Measurements from ENCODE around the gene MARCKSL1.
"Not testable (repeated sequence)": the region's sequence is repeated elsewhere in the genome, so short reads cannot be mapped to it uniquely, and the experiment has no call there.

The MARCKSL1 gene, protein sequence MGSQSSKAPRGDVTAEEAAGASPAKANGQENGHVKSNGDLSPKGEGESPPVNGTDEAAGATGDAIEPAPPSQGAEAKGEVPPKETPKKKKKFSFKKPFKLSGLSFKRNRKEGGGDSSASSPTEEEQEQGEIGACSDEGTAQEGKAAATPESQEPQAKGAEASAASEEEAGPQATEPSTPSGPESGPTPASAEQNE

DNA sequence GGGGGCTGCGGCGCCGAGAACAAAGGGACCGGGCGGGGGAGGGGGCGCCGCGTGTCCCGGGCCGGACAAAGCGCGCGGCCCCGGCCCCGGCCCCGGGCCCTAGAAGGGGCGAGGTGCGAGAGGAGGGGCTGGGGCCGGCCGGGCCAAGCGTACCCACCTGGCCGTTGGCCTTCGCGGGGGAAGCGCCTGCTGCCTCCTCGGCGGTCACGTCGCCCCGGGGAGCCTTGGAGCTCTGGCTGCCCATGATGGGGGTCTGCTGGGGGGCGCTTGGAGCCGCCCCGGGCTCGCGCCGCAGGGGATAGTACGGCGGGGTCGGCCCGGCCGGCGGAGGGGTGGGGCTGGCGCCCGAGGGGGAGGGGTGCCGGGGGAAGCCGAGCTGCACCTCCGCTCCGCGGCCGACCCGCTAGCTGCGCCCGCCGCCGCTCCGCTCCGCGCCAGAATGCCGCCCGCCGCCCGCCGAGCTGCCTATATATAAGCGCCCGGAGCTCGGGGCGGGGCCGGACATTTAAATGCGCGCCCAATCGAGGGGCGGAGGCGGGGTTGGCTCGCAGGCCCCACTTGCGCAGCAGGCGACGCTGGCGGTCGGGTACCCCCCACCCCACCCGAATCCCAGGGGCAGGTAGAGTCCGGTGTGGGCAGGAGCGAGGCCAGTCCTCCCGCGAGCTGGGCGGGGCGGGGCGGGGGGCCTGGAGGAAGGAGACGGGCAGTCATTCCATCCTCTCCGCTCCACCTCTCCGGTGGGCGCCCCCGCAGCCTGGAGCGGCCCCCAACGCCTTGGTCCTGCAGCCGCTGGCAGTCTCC is at the start of gene MARCKSL1:
Gene MARCKSL1 (minus strand): TSS at position 444 of the 801 bp plus-strand sequence. CDS start 200 bp downstream, at position 244.
- DNase-seq = peak; percentile 94

DNA sequence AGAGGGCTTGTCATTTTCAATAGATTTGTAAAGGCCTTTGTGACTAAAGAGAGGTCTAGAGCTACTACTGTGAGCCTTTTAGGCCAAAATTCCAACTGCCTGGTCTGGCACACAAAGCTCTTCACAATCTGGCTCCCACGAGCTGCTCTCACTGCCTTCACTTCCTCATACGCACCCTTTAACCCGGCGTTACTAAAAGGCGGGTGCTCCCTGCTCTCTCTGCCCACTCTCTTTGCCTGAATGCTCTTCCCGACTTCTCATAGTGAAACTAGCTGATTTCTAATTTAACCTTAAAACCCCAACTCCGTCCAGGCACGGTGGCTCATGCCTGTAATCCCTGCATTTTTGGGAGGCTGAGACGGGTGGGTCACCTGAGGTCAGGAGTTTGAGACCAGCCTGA is 44.0 kb upstream of the MARCKSL1 start:
- DNase-seq = no peak

DNA sequence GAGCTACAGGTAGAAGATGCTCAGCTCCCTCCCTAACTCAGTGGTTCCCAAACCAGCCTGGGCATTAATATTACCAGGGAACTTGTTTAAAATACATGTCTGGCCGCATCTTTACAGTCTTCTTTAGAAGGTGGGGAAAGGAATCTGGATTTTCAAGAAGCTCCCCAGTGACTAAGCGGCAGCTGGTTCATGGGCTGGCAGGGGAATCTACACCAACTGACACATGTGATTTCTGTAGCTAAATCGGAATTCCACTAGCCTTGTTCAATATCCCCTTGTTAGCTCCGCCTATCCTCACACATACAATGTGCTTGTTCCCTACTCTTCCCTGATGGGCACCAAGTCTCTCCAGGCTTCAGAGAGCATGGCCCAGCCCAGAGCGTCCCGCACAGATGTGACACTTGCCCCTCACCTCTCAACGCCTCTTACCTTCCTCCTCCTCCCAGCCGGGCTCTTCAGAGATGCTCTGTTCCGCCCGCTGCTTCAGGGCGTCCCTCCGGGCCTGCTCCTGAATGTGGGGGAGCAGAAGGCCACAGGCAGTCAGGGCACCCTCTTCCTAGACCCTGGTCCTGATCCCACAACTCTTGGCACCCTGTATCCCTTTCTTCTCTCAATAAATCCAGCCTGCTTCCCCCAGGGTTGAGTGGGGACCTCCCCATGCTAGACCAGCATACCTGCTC is 41.6 kb upstream of the MARCKSL1 start:
- no peak for DNase-seq

DNA sequence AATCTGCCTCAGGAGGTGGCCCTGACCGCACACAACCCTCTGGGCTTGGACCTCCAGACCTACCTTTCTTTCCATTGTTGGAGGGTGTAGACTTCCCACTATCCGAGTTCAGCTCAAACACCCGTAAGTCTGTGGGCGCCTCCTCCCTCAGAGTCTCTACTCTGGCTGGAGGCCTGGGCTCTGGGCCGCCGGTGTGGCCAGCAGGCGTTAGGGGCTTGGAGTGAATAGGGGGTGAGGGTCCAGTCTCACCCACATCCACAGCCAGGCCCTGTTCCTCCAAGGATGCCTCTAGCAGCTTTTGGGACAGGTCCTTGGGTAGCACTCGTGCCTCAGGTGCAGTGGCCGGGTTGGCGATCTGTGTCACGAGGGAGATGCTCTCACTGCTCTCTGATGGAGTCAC is 40.2 kb upstream of the MARCKSL1 start:
- no peak for DNase-seq

DNA sequence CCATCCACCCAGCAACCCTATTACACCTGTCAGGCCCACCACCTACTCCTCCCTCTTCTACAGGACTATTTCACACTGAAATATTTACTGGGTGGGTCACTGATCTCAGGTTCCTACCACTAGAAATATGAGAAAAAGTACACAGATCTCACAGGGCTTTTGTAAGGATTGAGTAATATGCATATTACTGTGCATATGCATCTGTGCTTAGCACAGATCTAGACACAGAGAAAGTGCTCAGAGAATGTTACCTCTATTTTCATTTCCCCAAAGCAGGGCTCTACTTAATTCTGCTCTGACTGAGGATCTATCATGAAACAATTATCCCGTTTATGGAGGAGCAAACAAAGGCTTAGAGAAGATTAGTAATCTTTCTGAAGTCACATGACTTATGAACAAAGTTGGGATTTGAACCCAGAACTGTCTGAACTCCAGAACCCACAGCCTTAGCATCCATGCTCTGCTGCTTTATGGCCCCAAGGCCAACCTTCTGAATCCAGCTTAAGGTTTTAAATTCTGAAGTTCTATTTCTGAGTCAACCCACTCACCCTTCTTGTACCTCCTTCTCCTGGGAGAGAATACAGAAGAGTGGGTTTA is 38.1 kb upstream of the MARCKSL1 start:
- DNase-seq = no peak

DNA sequence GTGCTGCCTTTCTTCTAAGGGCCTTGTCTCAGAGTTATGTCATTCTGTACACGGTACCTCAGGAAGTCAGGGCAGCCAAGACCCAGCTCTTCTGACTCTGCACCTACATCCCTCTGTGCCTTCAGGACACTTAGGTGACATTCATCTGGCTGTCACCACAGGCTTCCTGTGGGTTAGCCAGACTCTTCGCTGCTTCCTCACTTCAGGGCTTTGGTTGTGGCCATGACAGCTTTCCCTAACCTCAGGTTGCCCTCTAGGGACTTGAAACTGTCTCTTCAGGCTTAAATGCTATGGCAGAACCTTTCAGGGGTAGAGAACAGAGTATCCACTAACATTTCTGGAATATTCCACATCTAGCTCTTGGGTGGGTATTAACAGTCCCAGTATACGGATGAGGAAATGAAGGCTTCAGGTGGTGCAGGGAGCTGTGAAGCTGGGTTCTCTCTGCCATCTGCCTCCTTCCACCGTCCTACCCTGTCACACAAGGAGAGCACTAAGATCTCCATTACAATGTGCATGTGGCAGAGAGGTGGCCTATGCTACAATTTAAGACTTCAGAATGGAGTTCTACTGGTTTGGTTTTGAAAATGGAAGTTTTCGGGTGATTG is 36.2 kb upstream of the MARCKSL1 start:
- DNase-seq = no peak

DNA sequence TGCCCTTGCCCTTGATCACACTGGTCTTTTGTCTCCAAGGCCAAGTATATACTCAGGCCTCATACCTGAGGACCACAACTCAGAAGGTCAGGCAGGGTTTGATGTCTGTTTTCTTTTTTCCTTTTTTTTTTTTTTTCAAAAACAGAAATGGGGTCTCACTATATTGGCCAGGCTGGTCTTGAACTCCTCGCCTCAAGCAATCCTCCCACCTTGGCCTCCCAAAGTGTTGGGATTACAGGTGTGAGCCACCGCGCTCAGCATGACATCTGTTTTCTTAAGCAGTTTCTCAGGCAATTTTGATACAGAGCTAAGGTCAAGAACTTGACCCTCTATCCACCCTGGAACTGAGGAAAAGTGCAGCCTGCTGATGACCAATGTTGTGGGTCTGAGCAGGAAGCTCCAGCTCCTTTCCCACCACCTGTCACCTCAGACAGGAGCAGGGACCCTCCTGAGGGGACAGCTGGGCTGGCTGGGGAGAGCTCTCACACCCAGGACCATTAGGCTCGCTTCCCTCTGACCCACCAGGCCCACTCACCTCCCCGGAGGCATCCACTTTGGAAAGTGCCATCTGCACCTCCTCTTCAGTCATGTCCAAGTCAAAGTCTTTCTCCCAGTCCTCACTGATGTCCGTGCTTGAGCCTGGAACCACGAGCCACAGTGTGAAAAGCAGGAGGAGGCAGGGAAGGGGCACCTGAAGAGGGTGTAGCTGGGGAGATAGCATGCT is 32.0 kb upstream of the MARCKSL1 start:
- no peak for DNase-seq

DNA sequence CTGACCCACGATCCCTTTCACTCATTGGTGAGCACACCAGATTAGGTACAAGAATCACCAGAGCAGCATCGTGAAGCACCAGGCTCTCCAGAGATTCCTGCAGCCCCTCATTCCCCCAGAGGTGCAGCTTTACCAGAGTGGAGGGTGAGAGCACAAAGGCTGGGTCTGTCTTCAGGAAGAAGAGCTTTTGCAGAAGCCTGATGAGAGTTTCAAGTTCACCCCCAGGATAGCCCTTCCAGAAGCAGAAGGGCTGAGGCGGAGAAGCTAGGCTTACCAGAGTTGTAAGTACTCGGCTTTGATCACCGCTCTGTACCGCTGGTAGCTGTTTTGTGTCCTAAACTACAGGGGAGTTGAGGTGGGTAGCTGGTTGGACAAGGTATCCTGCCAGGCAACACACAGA is 29.4 kb upstream of the MARCKSL1 start:
- DNase-seq = no peak

DNA sequence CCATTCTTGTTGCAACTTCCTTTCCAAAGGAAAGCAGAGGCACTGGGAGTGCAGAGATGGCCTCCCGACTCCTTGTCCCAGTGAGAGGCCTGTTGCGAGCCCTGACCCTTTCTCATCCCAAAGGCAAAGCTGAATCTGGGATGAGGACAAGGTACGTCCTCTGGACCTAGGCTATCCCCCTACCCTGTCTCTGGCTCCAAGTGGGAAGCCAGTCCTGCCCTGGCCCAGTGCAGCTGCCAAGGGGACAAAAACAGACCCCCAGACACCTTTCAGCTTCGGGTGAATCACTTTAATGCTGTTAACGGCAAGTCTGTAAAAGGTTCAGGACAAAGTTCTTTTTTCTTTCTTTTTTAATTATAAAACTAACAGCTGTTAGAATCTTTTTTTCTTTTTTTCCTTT is 28.8 kb upstream of the MARCKSL1 start:
- DNase-seq = no peak

DNA sequence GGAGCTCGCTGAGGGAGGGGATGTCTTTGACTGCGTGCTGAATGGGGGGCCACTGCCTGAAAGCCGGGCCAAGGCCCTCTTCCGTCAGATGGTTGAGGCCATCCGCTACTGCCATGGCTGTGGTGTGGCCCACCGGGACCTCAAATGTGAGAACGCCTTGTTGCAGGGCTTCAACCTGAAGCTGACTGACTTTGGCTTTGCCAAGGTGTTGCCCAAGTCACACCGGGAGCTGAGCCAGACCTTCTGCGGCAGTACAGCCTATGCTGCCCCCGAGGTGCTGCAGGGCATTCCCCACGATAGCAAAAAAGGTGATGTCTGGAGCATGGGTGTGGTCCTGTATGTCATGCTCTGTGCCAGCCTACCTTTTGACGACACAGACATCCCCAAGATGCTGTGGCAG is 27.7 kb upstream of the MARCKSL1 start:
- no peak for DNase-seq

DNA sequence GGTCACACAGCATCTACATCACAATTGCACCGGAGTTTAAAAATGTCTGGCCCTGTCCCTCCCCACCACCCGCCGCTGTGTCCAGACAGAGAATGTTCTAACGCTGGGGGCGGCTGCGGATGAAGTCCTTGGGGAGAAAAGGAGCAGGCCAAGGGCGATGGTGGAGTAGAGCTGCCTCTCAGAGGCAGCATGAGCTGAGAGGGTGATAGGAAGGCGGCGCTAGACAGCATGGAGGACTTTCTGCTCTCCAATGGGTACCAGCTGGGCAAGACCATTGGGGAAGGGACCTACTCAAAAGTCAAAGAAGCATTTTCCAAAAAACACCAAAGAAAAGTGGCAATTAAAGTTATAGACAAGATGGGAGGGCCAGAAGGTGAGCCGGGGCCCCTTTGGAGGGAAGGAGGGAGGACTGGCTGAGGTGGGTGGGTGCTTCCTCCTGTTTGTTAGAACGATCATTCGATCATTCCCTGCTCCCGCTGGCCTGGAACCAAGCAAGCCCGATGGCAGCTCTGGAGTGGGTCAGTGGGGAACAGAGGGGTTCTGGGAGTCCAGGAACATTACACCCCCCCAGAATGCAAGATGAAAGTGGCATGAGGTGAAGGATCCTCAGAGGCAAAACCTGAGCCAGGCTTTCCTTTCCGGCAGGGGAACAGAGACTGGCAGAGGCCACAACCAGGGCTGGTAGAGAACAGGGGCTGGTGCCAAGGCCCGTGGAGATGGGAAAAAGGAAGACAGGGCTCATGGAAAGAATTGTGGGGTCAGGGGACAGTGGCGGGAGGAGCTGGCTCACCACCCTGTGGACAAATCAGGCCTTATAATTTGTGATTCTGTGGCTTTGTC is 26.7 kb upstream of the MARCKSL1 start, which contains the start of the genes FAM229A and TSSK3:
Gene FAM229A (minus strand): TSS at position 12 of the 840 bp plus-strand sequence. CDS start 394 bp downstream, outside the sequence.
Gene TSSK3 (plus strand): TSS at position 66 of the 840 bp plus-strand sequence. CDS start 163 bp downstream, at position 229.
- no peak for DNase-seq

DNA sequence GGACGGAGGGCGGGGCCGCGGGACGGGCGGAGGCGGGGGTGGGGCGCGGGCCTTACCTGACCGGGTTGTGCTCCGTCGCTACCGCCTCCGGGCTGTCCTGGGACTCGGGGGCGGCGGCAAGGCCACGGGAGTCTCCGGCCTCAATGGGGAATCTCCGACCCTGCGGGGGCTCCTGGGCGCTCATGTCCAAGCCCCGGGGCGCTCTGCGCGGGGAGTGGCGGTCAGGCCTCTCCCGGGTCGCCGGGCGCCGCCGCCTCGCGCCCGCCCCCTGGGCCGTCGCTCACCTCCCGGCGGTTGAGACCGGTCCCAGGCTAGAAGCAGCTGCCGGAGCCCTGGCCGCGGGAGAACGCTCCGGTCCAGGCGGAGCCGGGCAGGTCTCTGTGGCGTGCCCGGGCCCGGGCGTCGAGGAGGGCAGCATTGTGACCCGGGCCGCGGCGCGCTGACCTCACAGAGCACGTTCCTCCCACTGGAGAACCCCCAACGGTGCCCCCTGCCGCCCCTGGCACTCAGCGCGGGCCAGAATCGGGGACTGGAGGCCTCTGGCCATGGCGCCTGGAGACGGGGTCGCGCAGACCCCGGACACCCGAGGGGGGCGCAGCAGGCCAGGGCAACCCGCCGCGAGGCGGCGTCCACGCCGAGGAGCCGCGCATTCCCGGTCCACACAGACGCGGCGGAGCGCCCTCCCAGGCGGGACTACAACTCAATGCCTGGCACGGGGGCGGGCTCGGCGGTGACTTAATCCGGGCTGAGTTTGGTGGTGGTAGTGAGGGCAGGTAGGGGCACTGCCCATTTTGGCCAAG is 25.8 kb upstream of the MARCKSL1 start:
- DNase-seq = peak; percentile 77

DNA sequence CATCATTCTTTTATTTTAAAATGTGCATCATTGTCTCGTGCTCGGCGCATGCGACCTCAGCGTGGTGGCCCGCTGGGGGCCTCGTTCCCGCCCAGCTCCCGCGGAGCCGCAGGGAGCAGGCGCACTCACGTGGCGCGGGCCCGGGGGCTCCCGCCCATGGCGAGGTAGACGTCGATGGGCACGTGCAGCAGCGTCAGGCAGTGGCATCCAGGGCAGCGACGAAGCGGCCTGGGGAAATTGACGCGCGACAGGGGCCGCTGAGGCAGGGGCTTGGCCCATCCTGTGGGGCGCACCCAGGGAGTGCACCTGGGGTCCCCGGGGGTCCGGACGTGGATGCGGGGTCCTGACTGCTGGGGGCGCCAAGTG is 25.3 kb upstream of the MARCKSL1 start:
- no peak for DNase-seq

DNA sequence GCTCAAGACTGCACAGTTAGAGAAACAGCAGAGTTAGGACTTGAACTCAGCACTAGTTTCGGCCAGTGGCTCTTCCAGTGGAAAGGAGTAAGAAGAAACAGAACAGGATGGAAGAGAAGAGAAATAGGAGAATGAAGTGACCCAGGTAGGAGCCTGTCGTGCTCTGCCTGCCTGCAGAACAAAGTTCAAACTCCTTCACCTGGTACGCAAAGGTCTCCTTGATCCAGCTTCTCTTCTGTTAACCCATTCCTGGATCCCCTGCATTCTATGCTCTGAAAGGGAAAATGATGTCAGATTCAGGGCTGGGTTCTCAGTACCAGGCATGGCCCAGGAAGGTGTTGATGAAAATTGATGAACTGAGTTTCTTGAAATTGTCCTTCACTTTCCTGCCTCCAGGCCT is 22.4 kb upstream of the MARCKSL1 start:
- no peak for DNase-seq

DNA sequence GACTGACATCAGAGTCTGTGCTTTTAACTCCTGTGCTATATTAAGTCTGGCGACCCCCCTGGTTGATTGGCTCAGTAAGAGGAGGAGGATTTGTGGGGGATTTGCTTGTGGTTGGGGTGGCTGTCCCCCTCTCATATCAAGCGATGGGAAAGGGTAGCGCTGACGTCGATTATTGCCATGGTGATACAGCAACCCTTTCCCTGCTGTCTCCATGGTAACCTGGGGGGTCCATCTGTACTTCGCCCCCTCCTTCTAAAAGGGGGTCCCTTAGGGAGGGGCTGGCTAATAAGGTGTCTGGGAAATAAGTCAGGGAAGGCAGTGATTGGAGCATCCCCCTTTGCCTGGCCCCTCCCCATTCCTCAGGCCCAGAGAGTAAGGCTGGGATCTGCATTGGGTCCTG is 21.6 kb upstream of the MARCKSL1 start:
- DNase-seq = no peak

DNA sequence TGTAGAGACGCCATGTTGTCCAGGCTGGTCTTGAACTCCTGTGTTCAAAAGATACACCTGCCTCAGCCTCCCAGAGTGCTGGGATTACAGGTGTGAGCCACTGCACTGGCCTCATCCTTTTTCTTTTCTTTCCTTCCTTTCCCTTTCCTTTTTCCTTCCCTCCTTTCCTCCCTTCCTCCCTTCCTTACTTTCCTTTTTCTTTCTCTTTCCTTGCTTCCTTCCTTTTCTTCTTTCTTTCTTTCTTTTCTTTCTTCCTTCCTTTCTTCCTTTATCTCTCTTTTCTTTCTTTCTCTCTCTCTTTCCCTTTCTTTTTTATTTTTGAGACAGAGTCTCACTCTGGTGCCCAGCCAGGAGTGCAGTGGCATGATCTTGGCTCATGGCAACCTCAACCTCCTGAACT is 20.4 kb upstream of the MARCKSL1 start:
- no peak for DNase-seq

DNA sequence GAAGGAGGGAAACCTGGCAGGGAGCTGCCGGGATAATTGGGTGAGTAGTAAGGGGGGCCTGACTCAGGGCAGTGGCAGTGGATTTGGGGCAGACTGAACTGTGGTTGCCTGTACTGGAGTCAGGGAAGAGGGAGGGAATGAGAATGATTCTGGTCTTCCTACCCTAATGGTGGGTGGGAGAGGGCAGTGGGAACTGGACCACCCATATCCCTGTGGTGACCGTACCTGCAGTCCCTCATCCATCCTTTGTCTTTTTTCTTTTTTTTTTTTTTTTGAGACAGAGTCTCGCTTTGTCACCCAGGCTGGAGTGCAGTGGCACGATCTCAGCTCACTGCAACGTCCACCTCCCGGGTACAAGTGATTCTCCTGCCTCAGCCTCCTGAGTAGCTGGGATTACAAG is 19.7 kb upstream of the MARCKSL1 start:
- not testable (repeated sequence) for DNase-seq

DNA sequence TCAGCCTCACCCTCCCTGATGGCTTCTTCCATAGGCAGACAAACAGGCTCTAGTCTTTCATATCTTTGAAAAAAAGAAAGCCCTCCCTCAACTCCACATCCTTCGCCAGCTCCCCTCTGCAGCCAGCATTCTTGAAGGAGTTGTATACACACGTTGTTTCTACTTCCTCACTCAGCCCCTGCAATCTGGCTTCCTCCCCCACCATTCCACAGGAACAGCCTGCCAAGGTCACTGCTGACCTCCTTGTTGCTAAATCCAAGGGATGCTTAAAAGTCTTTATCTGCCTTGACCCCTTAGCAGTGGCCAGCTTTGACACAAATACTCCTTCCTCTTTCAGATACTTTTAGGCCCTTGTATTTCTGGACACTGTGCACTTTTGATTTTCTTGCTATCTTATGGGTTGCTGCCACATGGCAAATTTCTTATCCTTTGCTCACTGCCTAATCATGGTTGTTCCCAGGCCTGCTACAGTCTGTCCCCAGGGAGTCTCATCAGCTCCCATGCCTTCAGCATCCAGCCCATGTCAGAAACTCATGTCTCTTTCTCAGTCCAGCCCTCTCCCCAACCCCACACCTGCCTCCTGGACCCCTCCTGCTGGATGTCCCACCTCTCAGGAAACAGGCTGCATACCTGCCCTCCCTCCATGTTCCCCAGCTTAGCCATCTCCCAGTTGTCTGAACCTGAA is 18.0 kb upstream of the MARCKSL1 start:
- no peak for DNase-seq

DNA sequence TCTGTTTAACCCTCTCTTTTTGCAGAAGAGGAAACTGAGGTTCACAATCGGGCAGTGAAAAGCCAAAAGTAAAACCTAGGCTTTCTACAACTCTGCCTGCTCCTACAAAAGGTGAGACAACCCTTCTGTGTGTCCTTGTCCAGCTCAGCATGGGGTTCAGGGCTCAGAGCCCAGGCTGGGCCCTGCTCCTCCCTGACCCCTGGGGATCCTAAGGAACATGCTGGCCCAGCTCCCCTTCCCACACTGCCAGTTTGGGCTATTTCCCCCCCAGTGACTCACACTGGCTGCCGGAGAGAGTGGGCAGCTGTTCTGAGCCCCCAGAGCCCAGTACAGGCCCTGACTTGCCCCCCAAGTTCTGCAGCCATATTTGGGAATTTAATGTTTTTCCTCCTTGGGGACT is 17.4 kb upstream of the MARCKSL1 start:
- DNase-seq = no peak
